GM12878 (cell line): Measurements from ENCODE around the gene THADA. TPM values are rescaled to one million over a fixed set of nuclear protein-coding genes. Genes with fewer than 3 reads are reported as not detected.

ENCODE experiments used
- ATAC-seq: fragments of 200-7000 bp; cut with Tn5 transposase; 3 replicates; pipeline ENCODE4 v1.9.1; 2020; ENCODE audit warnings: mild to moderate bottlenecking, moderate library complexity
- BruUV-seq: library from RNA; stranded (reverse); fragments of 400-500 nt; replicated peaks from 2 replicates; lab custom pipeline; 2021; lab: Mats Ljungman, UMichigan
- CTCF ChIA-PET: fragments of 300-600 bp; sonication (Branson Sonifier 250); formaldehyde crosslinking; extraction: SDS; loops from one replicate; lab custom pipeline; 2021; ENCODE audit warnings: inconsistent platforms; lab: Yijun Ruan, JAX
- POLR2A ChIA-PET: fragments of 350-600 bp; formaldehyde crosslinking; extraction: SDS; loops from one replicate; lab custom pipeline; 2021; ENCODE audit warnings: inconsistent platforms; lab: Charles Lee
- RAD21 ChIA-PET: fragments of 300-600 bp; sonication (Branson Sonifier 250); formaldehyde crosslinking; loops from one replicate; lab custom pipeline; 2023; ENCODE audit warnings: antibody characterized with exemption; ENCODE audit not compliant: unreplicated experiment; lab: Charles Lee
- SMC1A ChIA-PET: fragments of 300-600 bp; sonication (Branson Sonifier 250); formaldehyde crosslinking; loops from one replicate; lab custom pipeline; 2023; ENCODE audit not compliant: unreplicated experiment, uncharacterized antibody; lab: Charles Lee
- DNase-seq: peaks from one replicate; pipeline ENCODE4 v3.0.0-alpha.2; 2011; ENCODE audit warnings: low read depth, low spot score
- FAIRE-seq: peaks from 3 replicates; lab custom pipeline; 2011; peaks lifted over from hg19 to GRCh38; lab: Jason Lieb, UNC
- H2AFZ ChIP-seq: 2 replicates; pipeline ENCODE4 v1.6.0; 2011; ENCODE audit warnings: low read depth, low read length, control low read depth; ENCODE audit not compliant: control insufficient read depth
- H3K27ac ChIP-seq: 2 replicates; pipeline ENCODE4 v1.5.1; 2011; ENCODE audit warnings: control low read depth; ENCODE audit not compliant: control insufficient read depth, insufficient read depth
- H3K27me3 ChIP-seq, 2 experiments: replicated peaks in 1 of 2; 2 replicates each; pipeline versions ENCODE4 v1.6.0 to v1.6.1; 2011; ENCODE audit warnings: low read length in 1 of 2; ENCODE audit not compliant: control insufficient read depth in 2 of 2, insufficient read depth in 2 of 2
- H3K36me3 ChIP-seq, 2 experiments: 2 replicates each; pipeline ENCODE4 v1.5.1; 2011; ENCODE audit warnings: low read length in 1 of 2; ENCODE audit not compliant: control insufficient read depth in 2 of 2, insufficient read depth in 2 of 2
- H3K4me1 ChIP-seq: 2 replicates; pipeline ENCODE4 v1.6.1; 2011; ENCODE audit warnings: mild to moderate bottlenecking, low read length, moderate library complexity, mixed read lengths; ENCODE audit not compliant: control insufficient read depth, insufficient read depth
- H3K4me2 ChIP-seq: 2 replicates; pipeline ENCODE4 v1.6.0; 2011; ENCODE audit warnings: control low read depth; ENCODE audit not compliant: control insufficient read depth, insufficient read depth
- H3K4me3 ChIP-seq: fragments of 200-600 bp; sonication (generic); 2 replicates; pipeline ENCODE4 v1.5.1; 2016
- H3K79me2 ChIP-seq: 2 replicates; pipeline ENCODE4 v1.6.0; 2011; ENCODE audit warnings: low read length; ENCODE audit not compliant: control insufficient read depth, insufficient read depth
- H3K9ac ChIP-seq: 2 replicates; pipeline ENCODE4 v1.8.0; 2011; ENCODE audit warnings: low read length, control low read depth, mixed read lengths; ENCODE audit not compliant: control insufficient read depth, insufficient read depth
- H3K9me3 ChIP-seq: replicated peaks from 3 replicates; pipeline ENCODE4 v1.5.1; 2011; ENCODE audit warnings: mild to moderate bottlenecking, low read length; ENCODE audit not compliant: control insufficient read depth, insufficient read depth
- H4K20me1 ChIP-seq: 2 replicates; pipeline ENCODE4 v1.6.0; 2011; ENCODE audit not compliant: control insufficient read depth, insufficient read depth
- BCL11A ChIP-seq: IDR thresholded peaks from 2 replicates; pipeline ENCODE4 v1.6.1; 2011; ENCODE audit warnings: low read depth, low read length
- EED ChIP-seq: sonication (generic); IDR thresholded peaks from 2 replicates; pipeline ENCODE4 v1.6.1; 2016; ENCODE audit warnings: antibody characterized with exemption, low read depth
- KAT2A ChIP-seq: conservative IDR thresholded peaks from 2 replicates; pipeline ENCODE4 v1.6.1; 2011; ENCODE audit warnings: low read depth, low read length; ENCODE audit not compliant: control insufficient read depth
- MTA3 ChIP-seq: IDR thresholded peaks from 2 replicates; pipeline ENCODE4 v1.6.1; 2012; ENCODE audit warnings: low read length, inconsistent platforms, borderline replicate concordance
- NR2C1 ChIP-seq: fragments of 450-650 bp; IDR thresholded peaks from 2 replicates; pipeline ENCODE4 v1.6.1; 2017; ENCODE audit warnings: antibody characterized with exemption, mild to moderate bottlenecking, moderate library complexity
- PAX5 ChIP-seq: IDR thresholded peaks from 2 replicates; pipeline ENCODE4 v1.6.1; 2011; ENCODE audit warnings: low read depth, low read length, borderline replicate concordance
- PKNOX1 ChIP-seq: fragments of 450-650 bp; IDR thresholded peaks from 2 replicates; pipeline ENCODE4 v1.6.1; 2016; ENCODE audit warnings: mild to moderate bottlenecking
- RELB ChIP-seq: fragments of 450-650 bp; IDR thresholded peaks from 2 replicates; pipeline ENCODE4 v1.6.1; 2017; ENCODE audit warnings: low read depth, mild to moderate bottlenecking, moderate library complexity
- WGBS: methylation state at CpG from one replicate; pipeline ENCODE4 v1.1.6; 2016; ENCODE audit warnings: low lambda C conversion rate; ENCODE audit not compliant: insufficient replicate concordance, insufficient coverage; ENCODE audit errors: missing lambda C conversion rate; 5-methylcytosine and 5-hydroxymethylcytosine counted together
- in situ Hi-C: fragments of 300-500 bp; cut with MboI; formaldehyde crosslinking; loops from 9 replicates; pipeline ENCODE4 v1.14.3; 2018; ENCODE audit warnings: mixed read lengths
- intact Hi-C: fragments of 100-400 bp; cut with micrococcal nuclease; formaldehyde crosslinking; loops from one replicate; pipeline ENCODE4 v1.14.2; 2022; ENCODE audit not compliant: unreplicated experiment
- polyA plus RNA-seq, 11 experiments: library from polyadenylated mRNA; depleted of rRNA in 4 of 11; unstranded in 6 of 11; stranded (reverse) in 5 of 11; fragments of >200 nt; fragmentation: Nextera tagmentation in 4 of 11; fragmentation: Illumina TruSeq in 1 of 11; extraction: Ambion mirVana in 4 of 11; extraction: Trizol in 1 of 11; gene quantifications; 1 replicate in 1 of 11; 2 replicates in 10 of 11; pipeline versions ENCODE4 v1.2.1 to v1.2.3, GENCODE V29; 2011 to 2016; ENCODE audit warnings: inconsistent platforms in 2 of 11, missing spikeins in 2 of 11, low read depth in 1 of 11
- total RNA-seq, 4 experiments: library from RNA; depleted of rRNA in 3 of 4; stranded (reverse); fragments of >200 nt in 3 of 4; fragmentation: Illumina TruSeq in 1 of 4; extraction: Trizol in 1 of 4; gene quantifications; 2 replicates each; pipeline versions ENCODE4 v1.2.1 to v1.2.3, GENCODE V29; 2013 to 2021

Gene THADA
- total and polyA plus RNA-seq, 10 of the 15 experiments (the other 5 are each of a cell fraction or from before 2014, with no cell fraction given), result 14.6 to 33.2 (median 23.2) TPM

DNA sequence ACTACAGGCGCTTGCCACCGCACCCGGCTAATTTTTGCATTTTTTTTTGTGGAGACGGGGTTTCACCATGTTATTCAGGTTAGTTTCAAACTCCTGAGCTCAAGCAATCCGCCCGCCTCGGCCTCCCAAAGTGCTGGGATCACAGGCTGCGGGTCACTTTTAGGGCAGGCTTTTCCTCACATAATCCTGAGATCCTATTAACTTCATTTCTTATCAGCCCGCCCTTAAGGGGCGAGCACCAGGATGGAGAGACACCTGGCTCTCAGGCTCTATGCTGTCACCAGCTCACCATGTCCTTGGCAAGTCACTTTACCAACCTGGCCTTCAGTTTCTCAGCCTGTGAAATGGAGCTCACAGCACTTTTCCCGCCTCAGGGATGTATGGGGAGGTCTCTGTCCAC, 392.5 kb downstream of the THADA start:
- BruUV-seq, result no TSS peak
- DNase-seq (no peak), FAIRE-seq (no peak), ATAC-seq (no peak)
- H3K4me1 ChIP-seq, result no peaks in the 10 kb centered on the region
- in situ Hi-C loops, result no loop called here
- H3K27ac ChIP-seq, result no peak overlapping the region
- SMC1A ChIA-PET, result interaction anchor here (1.1 to 1.2 kb wide), 4 partner anchors 10 to 26 kb away, joined by 3 to 4 read pairs (median 4); no protein-coding TSS in a partner anchor
- no peak for TF ChIP-seq NR2C1
- TF ChIP-seq EED, result no peak
- no peak for TF ChIP-seq PKNOX1
- TF ChIP-seq BCL11A, result no peak
- TF ChIP-seq PAX5, result no peak
- TF ChIP-seq MTA3, result no peak
- no peak for TF ChIP-seq RELB
- TF ChIP-seq KAT2A, result no peak
- H3K9me3 ChIP-seq, result no peaks in the 10 kb centered on the region
- intact Hi-C loops, result no loop called here
- no peaks in the 10 kb centered on the region for H3K36me3 ChIP-seq
- 66% methylated on average over 11 of the region's 11 CpGs for WGBS
- POLR2A ChIA-PET, result interaction anchor here (1.2 kb wide), 1 partner anchor 10 kb away, joined by 3 read pairs; no protein-coding TSS in a partner anchor
- RAD21 ChIA-PET, result interaction anchor here (0.6 kb wide), 1 partner anchor 27 kb away, joined by 3 read pairs; no protein-coding TSS in a partner anchor
- no peaks in the 10 kb centered on the region for H3K79me2 ChIP-seq
- H3K4me2 ChIP-seq, result no peak overlapping the region
- H4K20me1 ChIP-seq, result no peaks in the 10 kb centered on the region
- CTCF ChIA-PET, result interaction anchor here (0.8 to 1.5 kb wide), 4 partner anchors 12 to 281 kb away, joined by 3 to 6 read pairs (median 4); no protein-coding TSS in a partner anchor
- no peak overlapping the region for H3K4me3 ChIP-seq
- H2AFZ ChIP-seq, result no peak overlapping the region
- no peak overlapping the region for H3K9ac ChIP-seq
- no peaks in the 10 kb centered on the region for H3K27me3 ChIP-seq
